Suprapubic skin (tissue), 3 donors: ENCODE results near the gene PARVB.

ENCODE experiments used
- CTCF ChIP-seq, 2 donors: fragments of 200-600 bp in 1 of 2; fragments of 450-650 bp in 1 of 2; sonication (generic) in 1 of 2; IDR thresholded peaks; one replicate each; pipeline ENCODE4 v1.5.1; 2016 to 2019; ENCODE audit warnings: antibody characterized with exemption in 2 of 2, mild to moderate bottlenecking in 1 of 2, moderate library complexity in 1 of 2
- POLR2A ChIP-seq, 2 donors: fragments of 450-650 bp; IDR thresholded peaks; one replicate each; pipeline ENCODE4 v1.6.1; 2017; ENCODE audit warnings: antibody characterized with exemption in 2 of 2, mild to moderate bottlenecking in 2 of 2, moderate library complexity in 2 of 2

- no peak for TF ChIP-seq CTCF (IDR thresholded peaks at IDR 0.05)
- no peak for TF ChIP-seq POLR2A (IDR thresholded peaks at IDR 0.05)
These were observed 21.1 kb upstream of the PARVB start for GRCh38 chr22:44002997-44003396.
